ENCODE results near the gene FNDC3A. TPM values are rescaled to one million over a fixed set of nuclear protein-coding genes. Genes with fewer than 3 reads are reported as not detected.

The FNDC3A gene
- total RNA-seq, 1 experiment from 2014 or later = 49.3 TPM

GRCh38 chr13:48979892-48980291 is 4.2 kb downstream of the FNDC3A start:
- no peak for DNase-seq (ENCODE audit: low spot score)
- H3K36me3 ChIP-seq (ENCODE audit: insufficient read depth, low read length, poor library complexity, severe bottlenecking) = no peaks in the 10 kb centered on the region
- no TSS peak for BruUV-seq (replicated peaks)
- CTCF ChIA-PET = no interaction called here
- H3K4me1 ChIP-seq (ENCODE audit: insufficient read depth, low read length, poor library complexity, severe bottlenecking) = peaks cover 38% of the 10 kb centered on the region
- POLR2A ChIA-PET (ENCODE audit: low non-redundant PET) = no interaction called here
- intact Hi-C loops (cut with micrococcal nuclease; ENCODE audit: unreplicated experiment) = loop anchor here (5.0 kb wide), 2 partner anchors 132 to 212 kb away; no protein-coding TSS in a partner anchor
- H3K27ac ChIP-seq (ENCODE audit: low read depth, low read length, poor library complexity, severe bottlenecking) = no peak overlapping the region
- H3K27me3 ChIP-seq (replicated peaks; ENCODE audit: insufficient read depth, low read depth, low read length, poor library complexity) = no peaks in the 10 kb centered on the region
- TF ChIP-seq CTCF (conservative IDR thresholded peaks at IDR 0.05; ENCODE audit: low read depth, low read length) (no peak), EZH2 (IDR thresholded peaks at IDR 0.05; ENCODE audit: borderline replicate concordance, low read depth, low read length, poor library complexity, severe bottlenecking) (no peak)
- no peak overlapping the region for H3K4me3 ChIP-seq (ENCODE audit: low read depth, low read length, poor library complexity, severe bottlenecking)
- H3K9me3 ChIP-seq (ENCODE audit: low read depth, low read length, poor library complexity, severe bottlenecking) = no peaks in the 10 kb centered on the region

- no TSS peak for BruUV-seq (replicated peaks)
- no peaks in the 10 kb centered on the region for H3K27me3 ChIP-seq (replicated peaks; ENCODE audit: insufficient read depth, low read depth, low read length, poor library complexity)
- H3K36me3 ChIP-seq (ENCODE audit: insufficient read depth, low read length, poor library complexity, severe bottlenecking) = no peaks in the 10 kb centered on the region
- intact Hi-C loops (cut with micrococcal nuclease; ENCODE audit: unreplicated experiment) = no loop called here
- DNase-seq (ENCODE audit: low spot score) = no peak
- TF ChIP-seq EZH2 (IDR thresholded peaks at IDR 0.05; ENCODE audit: borderline replicate concordance, low read depth, low read length, poor library complexity, severe bottlenecking) = no peak
- TF ChIP-seq CTCF (conservative IDR thresholded peaks at IDR 0.05; ENCODE audit: low read depth, low read length) = no peak
- no peaks in the 10 kb centered on the region for H3K9me3 ChIP-seq (ENCODE audit: low read depth, low read length, poor library complexity, severe bottlenecking)
- H3K4me3 ChIP-seq (ENCODE audit: low read depth, low read length, poor library complexity, severe bottlenecking) = no peak overlapping the region
- ChIA-PET POLR2A (ENCODE audit: low non-redundant PET) (no interaction called here), CTCF (no interaction called here)
- no peak overlapping the region for H3K27ac ChIP-seq (ENCODE audit: low read depth, low read length, poor library complexity, severe bottlenecking)
- H3K4me1 ChIP-seq (ENCODE audit: insufficient read depth, low read length, poor library complexity, severe bottlenecking) = peaks cover 34% of the 10 kb centered on the region
Measured at GRCh38 chr13:48983331-48983730, 7.6 kb downstream of the FNDC3A start.

GRCh38 chr13:48985756-48986155 is 10.0 kb downstream of the FNDC3A start:
- H3K4me1 ChIP-seq (ENCODE audit: insufficient read depth, low read length, poor library complexity, severe bottlenecking) = peaks cover 18% of the 10 kb centered on the region
- H3K27me3 ChIP-seq (replicated peaks; ENCODE audit: insufficient read depth, low read depth, low read length, poor library complexity) = no peaks in the 10 kb centered on the region
- peak; percentile 46 for DNase-seq (ENCODE audit: low spot score)
- H3K4me3 ChIP-seq (ENCODE audit: low read depth, low read length, poor library complexity, severe bottlenecking) = no peak overlapping the region
- TF ChIP-seq CTCF (conservative IDR thresholded peaks at IDR 0.05; ENCODE audit: low read depth, low read length) (no peak), EZH2 (IDR thresholded peaks at IDR 0.05; ENCODE audit: borderline replicate concordance, low read depth, low read length, poor library complexity, severe bottlenecking) (no peak)
- H3K9me3 ChIP-seq (ENCODE audit: low read depth, low read length, poor library complexity, severe bottlenecking) = peaks cover 2% of the 10 kb centered on the region
- no peaks in the 10 kb centered on the region for H3K36me3 ChIP-seq (ENCODE audit: insufficient read depth, low read length, poor library complexity, severe bottlenecking)
- intact Hi-C loops (cut with micrococcal nuclease; ENCODE audit: unreplicated experiment) = no loop called here
- no peak overlapping the region for H3K27ac ChIP-seq (ENCODE audit: low read depth, low read length, poor library complexity, severe bottlenecking)
- POLR2A ChIA-PET (ENCODE audit: low non-redundant PET) = no interaction called here
- no TSS peak for BruUV-seq (replicated peaks)
- CTCF ChIA-PET = no interaction called here
